ENCODE results near the gene RAB12. TPM values are rescaled to one million over a fixed set of nuclear protein-coding genes. Genes with fewer than 3 reads are reported as not detected.

The RAB12 gene
- total RNA-seq, 1 donor from 2014 or later, result 61.0 TPM

GRCh38 chr18:8685914-8686216, 76.6 kb downstream of the RAB12 start:
- no peaks in the 10 kb centered on the region for H3K36me3 ChIP-seq (ENCODE audit: control insufficient read depth, insufficient read depth, low read length)
- TF ChIP-seq CTCF (IDR thresholded peaks at IDR 0.05; ENCODE audit: insufficient read depth, low read length, poor library complexity, severe bottlenecking), result no peak
- DNase-seq (ENCODE audit: low read depth), result no peak
- no peak overlapping the region for H3K4me3 ChIP-seq (ENCODE audit: low read depth, low read length)
- H3K27me3 ChIP-seq (ENCODE audit: control insufficient read depth, insufficient read depth, low read length), result no peaks in the 10 kb centered on the region

- Histone ChIP-seq H3K27me3 (ENCODE audit: control insufficient read depth, insufficient read depth, low read length) (no peaks in the 10 kb centered on the region), H3K36me3 (ENCODE audit: control insufficient read depth, insufficient read depth, low read length) (no peaks in the 10 kb centered on the region), H3K4me3 (ENCODE audit: low read depth, low read length) (no peak overlapping the region)
- no peak for DNase-seq (ENCODE audit: low read depth)
- no peak for TF ChIP-seq CTCF (IDR thresholded peaks at IDR 0.05; ENCODE audit: insufficient read depth, low read length, poor library complexity, severe bottlenecking)
Observed at GRCh38 chr18:8686611-8687010, 77.4 kb downstream of the RAB12 start.

- no peaks in the 10 kb centered on the region for H3K27me3 ChIP-seq (ENCODE audit: control insufficient read depth, insufficient read depth, low read length)
- TF ChIP-seq CTCF (IDR thresholded peaks at IDR 0.05; ENCODE audit: insufficient read depth, low read length, poor library complexity, severe bottlenecking), result no peak
- no peaks in the 10 kb centered on the region for H3K36me3 ChIP-seq (ENCODE audit: control insufficient read depth, insufficient read depth, low read length)
- DNase-seq (ENCODE audit: low read depth), result no peak
- H3K4me3 ChIP-seq (ENCODE audit: low read depth, low read length), result no peak overlapping the region
Observed at GRCh38 chr18:8688216-8688800, 79.1 kb downstream of the RAB12 start.

GRCh38 chr18:8688816-8689215, 79.6 kb downstream of the RAB12 start:
- H3K36me3 ChIP-seq (ENCODE audit: control insufficient read depth, insufficient read depth, low read length), result no peaks in the 10 kb centered on the region
- no peak for TF ChIP-seq CTCF (IDR thresholded peaks at IDR 0.05; ENCODE audit: insufficient read depth, low read length, poor library complexity, severe bottlenecking)

More at GRCh38 chr18:8688816-8689215, 79.6 kb downstream of the RAB12 start:
- Histone ChIP-seq H3K4me3 (ENCODE audit: low read depth, low read length) (no peak overlapping the region), H3K27me3 (ENCODE audit: control insufficient read depth, insufficient read depth, low read length) (no peaks in the 10 kb centered on the region)
- DNase-seq (ENCODE audit: low read depth), result no peak

Other genes with a start within 250 kb of the RAB12 start
- gene MTCL1, start 96.1 kb downstream of the RAB12 start, total RNA-seq, result 50.5 and 52.6 TPM in 2 replicates

All from kidney epithelial cell (primary cell).